Ovary (tissue), 3 donors: ENCODE measurements around the gene TMEM158.

ENCODE experiments used
- CTCF ChIP-seq, 3 donors: fragments of 450-650 bp in 2 of 3; fragments of 200-600 bp in 1 of 3; IDR thresholded peaks; one replicate each; pipeline versions ENCODE4 v1.5.1 to v1.8.0; 2016 to 2022; ENCODE audit warnings: antibody characterized with exemption in 3 of 3, mild to moderate bottlenecking in 1 of 3
- POLR2A ChIP-seq: fragments of 450-650 bp; IDR thresholded peaks from one replicate; pipeline ENCODE4 v1.6.1; 2017; ENCODE audit warnings: antibody characterized with exemption, mild to moderate bottlenecking, moderate library complexity
- donor health status: DM: no; HTN: no; CAD: no.

GRCh38 chr3:45182915-45183871 lies 42.9 kb downstream of the TMEM158 start:
- TF ChIP-seq POLR2A (no peak), CTCF (IDR thresholded peaks at IDR 0.05) (no peak)
